Measurements from ENCODE around the gene GRM8. TPM values are rescaled to one million over a fixed set of nuclear protein-coding genes. Genes with fewer than 3 reads are reported as not detected.

Gene GRM8
- total RNA-seq, 2 experiments from 2014 or later: not detected

DNA sequence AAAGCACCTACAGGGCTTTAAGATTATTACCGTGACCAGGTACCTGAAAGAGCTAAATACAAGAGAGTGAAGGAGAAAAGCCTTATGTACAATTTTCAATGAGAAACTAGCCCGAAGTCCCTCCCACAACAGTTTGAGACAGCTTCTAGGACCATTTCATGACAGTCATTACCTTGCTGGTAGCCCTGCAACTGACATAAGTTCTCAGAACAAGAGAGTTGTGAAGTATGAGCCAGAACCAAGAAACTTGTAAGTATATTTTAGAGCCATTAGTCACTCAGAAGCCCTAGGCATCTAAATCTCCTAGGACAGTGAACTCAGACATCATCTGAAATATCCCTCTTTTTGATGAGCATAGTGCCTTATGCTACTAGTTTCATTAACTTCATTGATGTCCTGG lies 792.1 kb downstream of the GRM8 start:
- no peak for DNase-seq
- H3K9me3 Mint-ChIP-seq: no peaks in the 10 kb centered on the region
- no peaks in the 10 kb centered on the region for H3K4me1 Mint-ChIP-seq
- H3K27ac Mint-ChIP-seq: no peak overlapping the region
- H3K36me3 Mint-ChIP-seq (ENCODE audit: low read depth): no peaks in the 10 kb centered on the region
- ChIA-PET CTCF (no interaction called here), POLR2A (no interaction called here)
- H3K27me3 Mint-ChIP-seq: no peaks in the 10 kb centered on the region
- H3K4me3 Mint-ChIP-seq: no peak overlapping the region

DNA sequence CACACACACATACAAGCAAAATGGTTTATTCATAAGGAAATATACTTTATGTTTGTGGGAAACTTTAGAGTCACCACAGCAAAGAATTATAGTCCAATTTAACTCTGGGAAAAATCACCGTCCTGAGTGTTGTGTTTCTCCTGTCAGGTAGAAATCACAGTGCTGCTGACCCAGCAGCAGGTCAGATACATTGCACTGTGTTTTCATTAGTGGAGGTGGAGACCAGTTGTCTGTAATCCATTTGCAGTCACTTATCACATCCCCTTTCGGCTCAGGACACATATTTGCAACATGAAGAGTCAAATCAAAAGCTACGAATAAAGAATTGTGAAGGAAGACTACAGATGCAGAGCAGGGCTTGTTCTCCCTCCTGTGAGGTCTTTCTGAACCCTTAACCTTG lies 799.6 kb downstream of the GRM8 start:
- POLR2A ChIA-PET: no interaction called here
- Mint-ChIP-seq H3K27ac (no peak overlapping the region), H3K4me1 (no peaks in the 10 kb centered on the region), H3K4me3 (no peak overlapping the region), H3K27me3 (no peaks in the 10 kb centered on the region), H3K36me3 (ENCODE audit: low read depth) (no peaks in the 10 kb centered on the region), H3K9me3 (peaks cover 7% of the 10 kb centered on the region)
- CTCF ChIA-PET: no interaction called here
- DNase-seq: no peak

DNA sequence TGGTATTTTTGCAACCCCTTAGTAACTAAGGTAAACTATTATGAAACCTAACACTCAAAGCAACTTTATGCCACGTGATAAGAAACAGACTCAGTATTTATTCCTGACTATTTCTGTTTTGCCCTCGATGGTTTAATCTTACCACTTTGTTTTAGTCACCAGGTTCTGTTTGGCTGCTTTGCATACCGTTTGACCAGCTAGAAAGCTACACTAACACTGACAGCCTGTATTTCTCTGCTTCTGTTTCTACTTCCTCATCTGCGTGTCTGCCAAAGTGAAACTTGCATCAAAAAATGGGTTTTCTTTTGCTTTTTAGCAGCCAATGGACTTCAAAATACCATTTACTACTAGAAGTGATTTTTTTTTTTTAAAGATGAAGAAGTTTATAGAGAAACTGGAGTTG lies 802.5 kb downstream of the GRM8 start:
- Mint-ChIP-seq H3K9me3 (peaks cover 7% of the 10 kb centered on the region), H3K27ac (no peak overlapping the region), H3K4me3 (no peak overlapping the region), H3K4me1 (no peaks in the 10 kb centered on the region), H3K27me3 (no peaks in the 10 kb centered on the region), H3K36me3 (ENCODE audit: low read depth) (no peaks in the 10 kb centered on the region)
- ChIA-PET POLR2A (no interaction called here), CTCF (no interaction called here)
- DNase-seq: no peak

DNA sequence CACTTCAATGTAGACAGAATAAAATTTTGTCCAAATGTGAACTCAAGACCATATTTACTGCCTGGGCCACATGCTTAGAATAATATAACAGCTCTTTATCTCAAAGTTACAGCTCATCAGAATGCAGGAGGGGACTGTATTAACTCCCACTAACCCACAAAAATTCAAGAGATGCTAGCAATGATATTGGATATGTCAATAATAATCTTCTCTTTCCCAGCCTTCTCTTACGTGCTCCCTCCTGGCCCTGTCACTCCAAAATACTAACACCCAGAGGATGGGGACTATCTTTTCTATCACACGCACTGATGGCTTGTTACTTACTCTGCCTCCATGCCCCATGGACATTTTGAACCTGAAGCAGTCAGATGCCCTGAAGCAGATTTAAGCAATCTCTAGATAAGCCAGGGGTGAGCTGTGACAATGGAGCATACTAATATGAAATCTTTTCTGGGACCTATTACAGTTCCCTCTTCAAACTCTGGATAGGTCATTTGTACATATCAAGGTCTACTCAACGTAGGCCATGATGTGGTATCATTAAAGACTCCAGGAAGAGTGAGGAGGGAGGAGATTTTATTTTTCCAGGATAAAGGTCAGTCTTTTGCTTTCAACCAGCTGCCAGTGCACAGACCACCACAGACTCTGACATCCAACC lies 803.0 kb downstream of the GRM8 start:
- no peak overlapping the region for H3K4me3 Mint-ChIP-seq
- H3K4me1 Mint-ChIP-seq: no peaks in the 10 kb centered on the region
- ChIA-PET CTCF (no interaction called here), POLR2A (no interaction called here)
- no peak for DNase-seq
- no peak overlapping the region for H3K27ac Mint-ChIP-seq
- H3K27me3 Mint-ChIP-seq: no peaks in the 10 kb centered on the region
- no peaks in the 10 kb centered on the region for H3K36me3 Mint-ChIP-seq (ENCODE audit: low read depth)
- H3K9me3 Mint-ChIP-seq: peaks cover 6% of the 10 kb centered on the region

DNA sequence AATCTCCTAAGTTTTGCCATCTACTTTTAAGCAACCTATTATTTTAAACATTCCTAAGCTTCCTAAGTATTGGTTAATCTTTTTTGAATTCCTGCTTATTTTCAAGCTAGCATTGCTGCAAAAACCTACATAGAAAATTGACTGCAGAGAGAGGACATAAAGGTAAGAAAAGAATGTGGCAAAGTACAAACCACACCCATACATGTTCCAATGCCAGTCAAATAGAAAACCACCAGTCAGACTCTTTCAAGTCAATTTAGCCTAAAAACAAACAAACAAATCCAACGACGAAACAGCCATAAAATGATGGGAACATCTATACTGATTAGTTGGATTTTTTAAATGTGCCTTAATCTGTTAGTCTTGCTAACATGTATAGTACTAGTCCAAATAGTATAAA lies 804.8 kb downstream of the GRM8 start:
- Mint-ChIP-seq H3K4me1 (no peaks in the 10 kb centered on the region), H3K36me3 (ENCODE audit: low read depth) (no peaks in the 10 kb centered on the region), H3K9me3 (no peaks in the 10 kb centered on the region), H3K27ac (no peak overlapping the region), H3K27me3 (no peaks in the 10 kb centered on the region), H3K4me3 (no peak overlapping the region)
- POLR2A ChIA-PET: no interaction called here
- CTCF ChIA-PET: no interaction called here
- no peak for DNase-seq

DNA sequence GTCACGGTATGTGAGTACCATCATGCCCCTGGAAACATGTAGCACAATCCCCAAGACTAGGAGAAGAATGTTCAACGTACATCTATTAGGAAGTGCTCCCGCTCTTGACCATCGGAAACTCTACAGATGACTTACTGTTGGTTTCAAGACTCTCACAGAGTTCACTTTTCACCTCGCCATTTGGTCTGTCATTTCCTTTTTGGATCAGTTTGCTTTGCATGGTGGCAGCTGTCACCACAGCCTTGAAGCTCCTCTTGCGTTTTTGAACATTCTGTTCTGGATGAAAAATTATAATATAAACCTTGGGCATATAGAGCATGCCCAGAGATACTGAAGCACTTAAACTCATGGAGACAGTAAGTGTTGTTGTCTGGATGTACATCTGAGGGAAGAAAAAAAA lies 806.8 kb downstream of the GRM8 start:
- DNase-seq: no peak
- H3K4me3 Mint-ChIP-seq: no peak overlapping the region
- CTCF ChIA-PET: no interaction called here
- no peaks in the 10 kb centered on the region for H3K4me1 Mint-ChIP-seq
- no peaks in the 10 kb centered on the region for H3K9me3 Mint-ChIP-seq
- no peaks in the 10 kb centered on the region for H3K27me3 Mint-ChIP-seq
- H3K36me3 Mint-ChIP-seq (ENCODE audit: low read depth): no peaks in the 10 kb centered on the region
- POLR2A ChIA-PET: no interaction called here
- H3K27ac Mint-ChIP-seq: no peak overlapping the region

DNA sequence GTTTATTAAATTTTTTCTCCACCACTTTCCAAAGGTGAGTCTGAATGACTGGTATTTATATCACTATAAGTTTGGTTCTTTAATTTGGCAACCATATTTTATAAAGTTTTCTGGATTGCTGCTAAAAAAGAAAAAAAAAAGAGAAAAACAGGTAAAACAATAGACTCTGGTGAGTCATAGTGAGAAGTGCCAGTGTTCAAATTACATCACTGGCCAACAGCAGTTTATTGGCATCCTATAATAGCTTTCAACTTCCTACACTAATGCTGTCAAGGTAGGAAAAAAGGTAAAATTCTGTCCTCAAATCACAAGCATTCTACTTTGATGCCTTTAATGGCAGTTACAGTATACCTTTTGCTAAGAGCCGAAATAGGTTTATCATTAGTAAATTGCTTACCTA lies 808.8 kb downstream of the GRM8 start:
- ChIA-PET CTCF (no interaction called here), POLR2A (no interaction called here)
- no peak for DNase-seq
- H3K27ac Mint-ChIP-seq: no peak overlapping the region
- H3K27me3 Mint-ChIP-seq: no peaks in the 10 kb centered on the region
- no peaks in the 10 kb centered on the region for H3K36me3 Mint-ChIP-seq (ENCODE audit: low read depth)
- peaks cover 2% of the 10 kb centered on the region for H3K9me3 Mint-ChIP-seq
- H3K4me3 Mint-ChIP-seq: no peak overlapping the region
- H3K4me1 Mint-ChIP-seq: no peaks in the 10 kb centered on the region

DNA sequence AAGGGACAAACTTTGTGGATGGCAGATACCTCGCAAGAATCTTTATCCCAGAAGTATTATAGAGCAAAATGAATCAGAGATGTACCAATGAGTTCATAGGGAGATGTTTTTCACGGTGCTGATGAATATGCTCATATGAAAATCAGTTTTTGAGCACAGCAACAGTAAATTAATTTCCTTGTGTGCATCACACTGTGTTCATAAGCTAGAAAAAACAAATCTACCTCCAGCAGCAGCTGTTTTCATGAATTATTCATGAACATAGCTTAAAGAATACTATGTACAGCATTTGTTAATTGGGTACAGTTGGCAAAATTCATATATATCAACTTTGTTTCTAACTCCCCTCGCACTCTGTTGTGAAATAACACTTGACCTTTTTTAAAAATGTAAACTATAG lies 809.8 kb downstream of the GRM8 start:
- Mint-ChIP-seq H3K9me3 (peaks cover 5% of the 10 kb centered on the region), H3K27ac (no peak overlapping the region), H3K27me3 (no peaks in the 10 kb centered on the region), H3K36me3 (ENCODE audit: low read depth) (no peaks in the 10 kb centered on the region), H3K4me3 (no peak overlapping the region), H3K4me1 (no peaks in the 10 kb centered on the region)
- ChIA-PET POLR2A (no interaction called here), CTCF (no interaction called here)
- no peak for DNase-seq

DNA sequence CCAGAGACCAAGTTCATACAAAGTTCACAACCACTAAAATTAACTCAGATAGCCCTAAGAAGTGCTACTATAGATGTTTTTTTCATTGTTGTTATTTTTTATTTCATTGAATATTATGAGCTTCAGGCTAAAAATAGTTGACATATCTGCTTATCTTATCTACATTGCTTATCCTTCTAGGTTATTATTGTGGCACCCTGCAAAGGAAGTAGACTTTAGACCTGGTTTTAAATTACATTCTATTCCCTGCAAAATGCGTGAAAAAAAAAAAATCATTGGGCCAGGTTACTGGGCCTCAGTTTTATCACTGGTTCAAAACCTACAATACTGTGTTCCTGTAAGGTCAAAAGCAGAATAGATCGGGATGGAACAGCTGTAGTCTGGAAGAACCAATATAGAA lies 811.0 kb downstream of the GRM8 start:
- H3K27ac Mint-ChIP-seq: no peak overlapping the region
- ChIA-PET CTCF (no interaction called here), POLR2A (no interaction called here)
- no peaks in the 10 kb centered on the region for H3K36me3 Mint-ChIP-seq (ENCODE audit: low read depth)
- no peak overlapping the region for H3K4me3 Mint-ChIP-seq
- no peaks in the 10 kb centered on the region for H3K27me3 Mint-ChIP-seq
- no peak for DNase-seq
- H3K9me3 Mint-ChIP-seq: peaks cover 5% of the 10 kb centered on the region
- no peaks in the 10 kb centered on the region for H3K4me1 Mint-ChIP-seq

DNA sequence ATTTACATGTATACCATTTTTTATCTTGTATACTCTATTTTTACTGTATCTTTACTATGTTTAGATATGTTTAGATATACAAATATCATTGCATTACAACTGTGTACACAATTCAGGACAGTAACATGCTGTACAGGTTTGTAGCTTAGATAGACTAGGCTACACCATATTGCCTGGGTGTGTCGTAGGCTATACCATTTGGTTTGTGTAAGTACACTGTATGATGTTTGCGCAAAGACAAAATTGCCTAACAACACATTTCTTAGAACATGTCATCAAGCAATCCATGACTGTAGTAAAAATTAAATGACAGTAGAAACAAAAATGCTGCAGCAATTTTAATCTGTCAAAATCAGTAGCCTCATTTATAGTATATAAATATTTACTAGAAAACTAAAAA lies 812.2 kb downstream of the GRM8 start:
- no peak for DNase-seq
- Mint-ChIP-seq H3K27me3 (no peaks in the 10 kb centered on the region), H3K36me3 (ENCODE audit: low read depth) (no peaks in the 10 kb centered on the region), H3K4me1 (no peaks in the 10 kb centered on the region), H3K4me3 (no peak overlapping the region), H3K9me3 (peaks cover 5% of the 10 kb centered on the region), H3K27ac (no peak overlapping the region)
- POLR2A ChIA-PET: no interaction called here
- CTCF ChIA-PET: no interaction called here

DNA sequence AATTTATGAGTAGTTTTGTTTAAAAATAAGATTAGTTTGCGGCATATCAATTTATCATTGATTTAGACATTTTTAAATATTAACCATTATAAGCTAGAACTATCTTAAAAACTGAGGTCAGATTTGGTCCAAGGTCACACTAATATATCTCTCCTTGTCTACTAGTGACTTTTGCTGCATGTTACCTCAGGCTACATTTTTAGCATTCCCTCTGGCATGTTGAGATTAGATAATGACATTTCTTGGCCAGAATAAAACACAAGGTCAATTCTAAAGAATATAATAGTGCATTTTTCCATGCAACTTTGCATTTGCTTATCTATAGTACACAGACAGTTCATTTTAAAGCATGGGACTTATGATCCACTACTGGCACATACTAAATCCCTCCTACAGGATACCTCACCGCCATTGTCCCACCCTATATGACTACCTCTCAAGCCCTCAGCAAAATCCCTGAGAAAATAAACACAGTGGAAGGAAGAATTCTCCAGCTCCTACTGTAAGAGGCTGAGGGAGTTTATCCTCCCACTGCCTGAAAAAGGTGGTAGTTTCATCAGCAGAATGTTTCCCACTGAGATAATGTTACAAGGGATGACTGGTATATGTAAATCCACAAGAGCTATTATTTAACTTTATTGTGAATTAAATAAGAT lies 816.4 kb downstream of the GRM8 start:
- no peaks in the 10 kb centered on the region for H3K4me1 Mint-ChIP-seq
- ChIA-PET CTCF (no interaction called here), POLR2A (no interaction called here)
- peaks cover 5% of the 10 kb centered on the region for H3K9me3 Mint-ChIP-seq
- no peaks in the 10 kb centered on the region for H3K27me3 Mint-ChIP-seq
- H3K27ac Mint-ChIP-seq: no peak overlapping the region
- no peaks in the 10 kb centered on the region for H3K36me3 Mint-ChIP-seq (ENCODE audit: low read depth)
- no peak for DNase-seq
- H3K4me3 Mint-ChIP-seq: no peak overlapping the region

DNA sequence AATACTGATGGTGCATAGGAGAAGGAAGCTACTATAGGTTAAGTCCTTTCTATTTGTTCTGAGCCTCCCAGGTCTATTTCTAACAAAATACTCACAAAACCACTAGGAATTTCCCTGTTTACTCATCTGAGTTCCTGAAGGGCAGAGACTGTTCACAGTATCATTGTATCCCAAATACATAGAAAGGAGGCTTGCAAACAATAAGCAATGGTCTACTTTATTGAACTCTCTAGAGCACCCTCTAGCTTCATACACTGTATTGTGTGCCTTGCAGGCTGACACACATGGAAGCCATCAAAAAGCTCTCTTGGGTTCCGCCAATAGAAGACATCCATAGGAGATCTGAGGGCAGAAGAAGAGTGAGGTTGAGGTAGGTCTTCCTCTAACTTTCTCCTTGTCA lies 826.1 kb downstream of the GRM8 start:
- no peak for DNase-seq
- Mint-ChIP-seq H3K4me1 (no peaks in the 10 kb centered on the region), H3K4me3 (no peak overlapping the region), H3K36me3 (ENCODE audit: low read depth) (no peaks in the 10 kb centered on the region), H3K27me3 (no peaks in the 10 kb centered on the region), H3K9me3 (peaks cover 4% of the 10 kb centered on the region), H3K27ac (no peak overlapping the region)
- ChIA-PET CTCF (no interaction called here), POLR2A (no interaction called here)

DNA sequence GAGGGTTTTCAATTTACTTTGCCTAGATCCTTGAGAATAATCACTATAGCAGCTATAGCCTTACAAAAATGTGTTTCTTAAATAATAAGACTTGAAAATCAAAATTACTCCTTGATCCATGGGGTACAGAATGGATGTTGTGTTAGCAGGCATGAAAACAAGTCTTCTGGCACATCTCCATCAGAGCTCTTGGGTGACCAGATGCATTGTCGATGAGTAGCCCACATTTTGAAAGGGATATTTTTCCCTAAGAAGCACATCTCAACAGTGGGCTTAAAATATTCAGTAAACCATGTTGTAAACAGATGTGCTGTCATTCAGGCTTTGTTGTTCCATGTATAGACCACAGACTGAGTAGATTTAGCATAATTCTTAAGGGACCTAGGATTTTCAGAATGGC lies 827.8 kb downstream of the GRM8 start:
- Mint-ChIP-seq H3K27me3 (no peaks in the 10 kb centered on the region), H3K9me3 (peaks cover 4% of the 10 kb centered on the region)
- CTCF ChIA-PET: no interaction called here

DNA sequence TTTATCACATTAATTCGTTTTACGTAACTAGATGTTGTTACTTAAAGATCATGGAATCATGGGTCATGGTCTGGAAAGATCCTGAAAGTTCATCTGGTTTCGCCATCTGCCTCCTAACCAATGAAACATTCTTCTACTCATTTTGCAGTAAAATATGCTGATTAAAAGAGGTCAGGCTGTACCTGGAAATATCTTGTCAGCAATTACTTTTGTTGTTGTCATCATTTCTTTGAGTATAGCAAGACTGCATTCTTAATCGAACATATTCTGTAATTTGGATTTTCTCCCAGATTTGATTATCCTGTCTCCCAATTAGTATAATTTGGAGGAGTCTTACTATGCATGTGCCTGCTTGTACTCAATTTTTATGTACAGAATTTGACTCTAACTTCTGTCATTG lies 833.7 kb downstream of the GRM8 start:
- Mint-ChIP-seq H3K9me3 (peaks cover 6% of the 10 kb centered on the region), H3K4me1 (no peaks in the 10 kb centered on the region), H3K4me3 (no peak overlapping the region), H3K27ac (no peak overlapping the region), H3K27me3 (no peaks in the 10 kb centered on the region), H3K36me3 (ENCODE audit: low read depth) (no peaks in the 10 kb centered on the region)
- POLR2A ChIA-PET: no interaction called here
- CTCF ChIA-PET: no interaction called here
- no peak for DNase-seq

More for the DNA sequence above, 827.8 kb downstream of the GRM8 start:
- no peak for DNase-seq
- POLR2A ChIA-PET: no interaction called here
- H3K27ac Mint-ChIP-seq: no peak overlapping the region
- no peak overlapping the region for H3K4me3 Mint-ChIP-seq
- no peaks in the 10 kb centered on the region for H3K36me3 Mint-ChIP-seq (ENCODE audit: low read depth)
- no peaks in the 10 kb centered on the region for H3K4me1 Mint-ChIP-seq

Measured in activated CD4-positive, alpha-beta memory T cell treated with anti-CD3 and anti-CD28 coated beads, Interleukin-2, amount 10 ng/mL, durations not matched to agents 7 days and 5 days (primary cell).